ENCODE data around the gene S100A6.
A peak's percentile ranks its signal among the peaks of the same experiment; 100 is the strongest.
"Not testable (repeated sequence)": the region's sequence is repeated elsewhere in the genome, so short reads cannot be mapped to it uniquely, and the experiment has no call there.

S100A6 gene

GRCh38 chr1:153535242-153536011, at the start of gene S100A6:
TSS of gene S100A6 (minus strand) at chr1:153535991. CDS start at chr1:153535339, 652 bp downstream.
- no peak for DNase-seq (ENCODE audit: low spot score)

DNA sequence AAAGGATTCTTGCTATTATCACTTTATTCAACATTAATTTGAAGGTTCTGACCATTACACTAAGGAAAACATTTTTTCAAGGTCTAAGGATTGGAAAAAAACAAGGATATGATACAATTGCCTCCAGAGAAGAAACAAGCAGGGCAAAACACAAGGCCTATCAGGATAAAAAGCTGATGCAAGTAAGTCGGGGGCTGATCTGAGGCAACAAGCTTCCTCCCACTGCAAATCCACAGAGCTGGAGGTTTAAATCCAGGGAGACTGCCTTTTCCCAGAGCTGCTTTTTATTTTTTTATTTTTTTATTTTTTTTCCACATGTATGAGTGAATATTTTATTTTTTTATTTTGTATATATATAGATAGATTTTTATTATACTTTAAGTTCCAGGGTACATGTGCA, 49.2 kb upstream of the S100A6 start:
- DNase-seq (ENCODE audit: low spot score) = no peak

DNA sequence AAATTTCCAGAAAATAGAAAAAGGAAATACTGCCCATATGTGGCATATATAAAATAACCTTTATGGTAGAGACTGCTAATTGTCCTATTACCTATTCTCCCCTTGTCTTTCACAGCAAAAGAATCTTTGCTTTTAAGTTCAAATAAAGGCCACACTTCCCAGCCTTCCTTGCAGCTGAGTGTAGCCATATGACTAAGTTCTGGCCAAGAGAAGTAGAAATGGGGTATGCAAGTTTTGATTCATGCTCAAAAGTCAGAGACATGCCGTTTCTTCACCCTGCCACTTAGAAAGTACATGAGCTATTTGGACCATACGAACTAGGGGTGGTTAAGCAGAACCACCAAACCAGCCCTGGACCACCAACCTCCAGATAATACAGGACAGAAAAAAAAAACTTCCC, 48.2 kb upstream of the S100A6 start:
- no peak for DNase-seq (ENCODE audit: low spot score)

DNA sequence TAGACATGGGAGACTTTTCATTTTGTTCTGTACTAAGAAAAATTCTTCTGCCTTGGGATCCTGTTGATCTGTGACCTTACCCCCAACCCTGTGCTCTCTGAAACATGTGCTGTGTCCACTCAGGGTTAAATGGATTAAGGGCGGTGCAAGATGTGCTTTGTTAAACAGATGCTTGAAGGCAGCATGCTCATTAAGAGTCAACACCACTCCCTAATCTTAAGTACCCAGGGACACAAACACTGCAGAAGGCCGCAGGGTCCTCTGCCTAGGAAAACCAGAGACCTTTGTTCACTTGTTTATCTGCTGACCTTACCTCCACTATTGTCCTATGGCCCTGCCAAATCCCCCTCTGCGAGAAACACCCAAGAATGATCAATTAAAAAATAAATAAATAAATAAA, 47.7 kb upstream of the S100A6 start:
- not testable (repeated sequence) for DNase-seq (ENCODE audit: low spot score)

- not testable (repeated sequence) for DNase-seq (ENCODE audit: low spot score)
Observed at GRCh38 chr1:153582836-153583235, 47.0 kb upstream of the S100A6 start.

DNA sequence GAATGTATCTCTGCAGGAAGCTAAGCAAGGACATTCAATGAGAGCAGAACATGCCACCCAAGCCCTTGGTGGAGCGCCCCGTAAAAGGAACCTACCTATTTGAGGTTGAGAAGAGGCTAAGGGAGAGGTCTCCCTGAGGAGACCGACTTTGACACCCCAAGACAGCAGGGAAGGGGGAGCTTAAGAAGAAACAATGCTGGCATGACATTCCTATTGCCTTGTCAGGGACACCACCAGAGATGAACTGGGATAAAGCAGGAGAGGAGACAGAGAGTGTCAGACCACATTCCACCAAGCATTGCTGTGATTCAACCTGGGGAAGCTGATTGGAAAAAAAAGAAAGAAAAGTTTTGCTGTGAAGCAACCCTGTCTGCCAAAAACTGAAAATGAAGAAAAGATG, 43.1 kb upstream of the S100A6 start:
- DNase-seq (ENCODE audit: low spot score) = no peak

GRCh38 chr1:153578490-153578889, 42.7 kb upstream of the S100A6 start:
- no peak for DNase-seq (ENCODE audit: low spot score)

DNA sequence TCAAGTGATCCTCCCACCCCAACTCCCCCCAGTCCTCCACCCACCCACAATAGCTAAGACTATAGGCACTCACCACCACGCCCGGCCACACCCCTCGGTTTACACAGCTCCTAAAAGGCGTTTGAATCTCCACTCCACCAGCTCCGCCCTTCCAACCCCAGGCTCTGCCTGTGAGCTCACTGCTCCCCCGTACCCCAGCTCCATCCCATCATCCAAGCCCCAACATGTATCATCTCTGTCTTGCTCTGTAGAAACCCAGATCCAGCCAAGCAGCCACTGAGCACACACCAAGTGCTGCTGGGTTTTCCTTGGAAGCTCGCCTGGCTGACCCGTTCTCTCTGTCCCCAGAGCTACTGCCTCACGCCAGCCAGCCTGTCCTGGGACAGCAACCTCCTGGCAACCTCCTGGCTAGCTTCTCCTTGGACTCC, 41.8 kb upstream of the S100A6 start:
- no peak for DNase-seq (ENCODE audit: low spot score)

- no peak for DNase-seq (ENCODE audit: low spot score)
Observed at GRCh38 chr1:153577138-153577537, 41.3 kb upstream of the S100A6 start.

- not testable (repeated sequence) for DNase-seq (ENCODE audit: low spot score)
Observed at GRCh38 chr1:153575497-153575896, 39.7 kb upstream of the S100A6 start.

- DNase-seq (ENCODE audit: low spot score) = not testable (repeated sequence)
Observed at GRCh38 chr1:153575081-153575491, 39.3 kb upstream of the S100A6 start.

DNA sequence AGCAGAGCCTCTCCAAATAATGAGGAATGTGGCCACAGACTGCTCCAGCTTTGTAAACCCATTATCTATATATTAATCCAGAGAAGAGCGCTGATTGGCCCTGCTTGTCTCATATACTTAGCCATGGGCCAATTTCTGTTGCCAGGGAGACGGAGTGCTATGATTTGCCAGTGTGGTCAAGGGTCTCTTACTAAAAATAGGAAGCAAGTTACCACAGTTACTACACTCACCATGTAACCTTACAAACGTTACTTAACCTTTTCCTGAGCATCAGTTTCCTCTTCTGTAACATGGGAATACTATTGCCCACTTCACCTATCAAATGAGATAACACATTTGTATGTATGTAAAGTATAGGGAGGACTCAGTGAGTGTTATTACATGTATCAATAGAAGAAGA, 37.6 kb upstream of the S100A6 start:
- no peak for DNase-seq (ENCODE audit: low spot score)

- no peak for DNase-seq (ENCODE audit: low spot score)
Observed at GRCh38 chr1:153572569-153573015, 36.8 kb upstream of the S100A6 start.

DNA sequence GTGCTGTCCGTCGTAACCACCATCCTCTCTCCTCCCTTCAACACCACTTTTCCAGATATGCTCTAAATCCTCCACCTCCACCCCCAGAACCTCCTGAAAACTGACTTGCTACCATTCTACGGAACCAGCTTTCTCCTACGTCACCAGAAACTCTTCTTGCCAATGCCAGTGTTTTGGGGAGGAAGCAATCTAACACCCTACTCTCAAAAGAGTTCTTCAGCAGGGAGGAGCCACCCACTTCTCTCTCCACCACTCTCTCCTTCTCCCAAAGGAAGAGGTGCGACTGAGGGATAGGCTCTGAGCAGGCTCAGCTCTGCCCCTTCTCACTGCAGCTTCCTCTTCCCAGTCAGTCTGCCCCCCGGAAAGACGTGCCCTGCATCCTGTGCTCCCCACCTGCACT, 35.9 kb upstream of the S100A6 start:
- DNase-seq (ENCODE audit: low spot score) = no peak

DNA sequence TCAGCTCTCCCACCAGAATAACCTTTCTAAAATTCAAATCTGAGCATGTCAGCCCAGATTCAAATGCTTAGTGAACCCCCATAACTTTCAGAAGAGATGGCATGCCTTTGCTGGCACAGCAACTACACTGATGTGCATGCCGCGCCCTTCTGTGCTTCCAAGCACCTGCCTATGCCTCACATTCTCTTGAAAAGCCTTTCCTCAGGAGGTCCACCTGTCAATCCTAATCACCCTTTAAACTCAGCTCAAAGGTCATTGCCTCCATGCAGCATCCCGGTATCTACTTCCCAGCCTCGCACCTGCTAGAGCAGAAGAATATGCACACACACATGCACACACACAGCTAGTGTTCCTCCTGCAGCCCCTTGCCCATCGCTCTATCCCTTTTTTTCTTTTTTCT, 35.1 kb upstream of the S100A6 start:
- no peak for DNase-seq (ENCODE audit: low spot score)

- DNase-seq (ENCODE audit: low spot score) = no peak
Observed at GRCh38 chr1:153569465-153569864, 33.7 kb upstream of the S100A6 start.

- peak; percentile 95 for DNase-seq (ENCODE audit: low spot score)
Observed at GRCh38 chr1:153568367-153569099, 32.7 kb upstream of the S100A6 start.

DNA sequence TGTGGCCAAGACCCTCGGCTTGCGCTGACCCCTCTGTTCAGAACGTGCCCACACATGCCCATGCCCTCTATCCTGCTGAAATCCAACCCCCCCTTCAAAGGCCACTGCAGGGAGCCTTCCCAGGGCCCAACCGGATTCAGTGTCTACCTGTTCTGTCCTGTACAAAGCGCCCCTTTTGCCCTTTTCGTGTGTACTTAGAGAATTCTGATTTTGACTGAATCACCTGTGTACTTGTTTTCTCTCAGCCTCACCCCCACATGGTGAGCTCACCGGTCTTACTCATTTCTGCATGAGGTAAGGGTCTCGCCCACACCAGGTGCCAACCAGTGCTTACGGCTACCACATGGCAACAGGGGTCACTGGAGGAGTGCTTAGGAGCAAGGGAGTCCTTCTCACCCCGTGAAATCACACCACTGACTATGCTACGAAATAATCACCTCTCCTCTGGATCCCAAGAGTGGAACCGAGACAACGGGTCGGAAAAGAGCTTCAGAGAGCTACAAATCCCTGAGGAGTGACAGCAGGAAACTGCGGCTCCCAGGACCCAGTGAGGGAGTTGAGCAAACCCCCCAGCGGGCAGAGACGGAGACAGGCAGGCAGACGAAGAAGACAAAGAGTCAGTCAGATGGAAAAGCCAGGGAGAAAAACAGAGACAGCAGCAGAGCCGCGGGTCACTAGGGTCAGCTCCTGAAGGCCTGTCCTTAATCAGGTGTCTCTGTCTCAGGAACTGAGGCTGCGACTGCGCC, 32.0 kb upstream of the S100A6 start:
- DNase-seq (ENCODE audit: low spot score) = no peak

DNA sequence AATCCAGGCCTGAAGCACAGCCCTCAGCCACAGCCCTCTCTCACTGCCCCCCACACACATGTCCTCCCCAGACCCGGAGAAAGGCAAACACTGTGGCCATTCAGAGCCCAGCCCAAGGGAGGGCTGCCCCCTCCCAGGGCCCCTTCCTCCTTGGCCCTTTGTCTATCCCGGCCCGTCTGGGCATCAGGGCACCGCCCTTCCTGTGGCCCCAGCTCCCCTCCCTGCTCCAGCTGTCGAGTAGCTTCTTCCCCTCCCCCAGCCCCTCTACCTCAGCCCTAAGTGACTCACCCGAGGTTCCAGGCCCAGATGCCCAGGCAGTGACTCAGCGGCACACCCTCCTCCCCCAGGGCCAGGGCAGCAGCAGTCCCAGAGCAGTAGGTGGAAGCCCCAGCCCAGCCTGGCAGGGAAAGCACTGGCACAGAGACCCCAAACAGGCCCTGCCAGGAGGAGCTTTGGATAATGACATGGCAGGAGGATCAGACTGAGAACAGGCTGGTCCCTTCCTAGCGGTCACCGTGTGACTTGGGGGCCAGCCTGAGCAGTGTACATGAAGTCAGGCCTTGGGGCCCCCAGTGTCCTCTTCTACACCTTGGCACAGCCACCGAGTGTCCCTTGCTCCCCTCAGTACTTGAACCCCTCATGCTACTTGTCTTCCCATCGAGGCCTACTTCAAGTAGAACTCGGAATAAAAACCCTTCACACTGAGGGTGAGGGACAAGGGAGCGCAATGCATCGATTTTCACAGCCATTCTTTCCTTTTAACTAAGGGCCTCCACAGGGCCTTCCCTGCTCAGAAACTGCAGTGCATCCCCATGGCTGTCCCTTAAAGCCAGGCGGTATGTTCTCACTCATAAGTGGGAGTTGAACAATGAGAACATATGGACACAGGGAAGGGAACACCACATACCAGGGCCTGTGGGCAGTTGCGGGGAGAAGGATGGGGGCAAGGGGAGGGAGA, 30.9 kb upstream of the S100A6 start:
- peak; percentile 78 for DNase-seq (ENCODE audit: low spot score)

DNA sequence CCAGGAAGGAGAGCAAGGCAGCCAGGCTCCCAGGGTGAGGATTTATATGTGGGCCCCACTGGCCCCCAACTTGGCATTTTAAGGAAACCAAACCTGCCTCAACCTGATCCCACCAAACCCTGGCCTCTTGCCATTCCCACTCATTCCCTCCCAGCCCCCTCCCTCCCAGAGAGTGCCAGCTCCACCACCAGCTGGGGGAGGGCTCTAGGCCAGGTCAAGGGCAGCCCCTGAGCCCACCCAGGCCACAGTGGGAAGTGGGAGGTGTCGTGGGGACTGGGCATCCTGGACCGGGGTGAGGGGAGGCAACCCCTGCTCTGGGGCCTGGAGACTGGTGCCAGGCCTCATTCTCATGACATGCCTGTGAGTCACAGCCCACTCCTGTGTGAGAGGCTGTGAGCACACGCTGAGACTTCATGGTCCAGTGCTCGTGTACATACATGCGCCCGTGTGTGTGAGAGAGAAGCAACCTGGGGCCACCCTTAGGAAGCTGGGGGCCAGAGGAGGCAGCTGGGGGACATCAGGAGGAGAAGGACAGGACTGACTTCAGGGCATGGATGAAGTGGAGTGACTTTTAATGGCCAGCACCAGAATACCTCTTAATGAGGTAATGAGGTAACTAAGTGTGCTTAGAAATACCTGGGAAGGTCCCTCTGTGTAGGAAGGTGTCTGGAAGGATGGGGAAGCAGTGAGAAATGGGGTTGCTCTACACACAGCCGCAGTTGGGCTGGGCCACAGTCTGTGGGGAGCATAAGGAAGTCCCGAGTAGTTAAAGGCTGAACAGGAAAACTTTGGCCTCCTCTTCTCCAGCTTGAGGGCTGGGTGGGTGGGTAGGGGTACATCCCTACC, 30.0 kb upstream of the S100A6 start, which contains the start of gene S100A2:
Gene S100A2, minus strand, starts transcription at position 316 of the 846 bp plus-strand sequence. CDS start 1,967 bp downstream, outside the sequence.
- peak; percentile 47 for DNase-seq (ENCODE audit: low spot score)
